RCC 7860 (cell line): ENCODE results near the gene ANKRD63.

Experiments
- DNase-seq: peaks from one replicate; pipeline ENCODE4 v3.0.0-alpha.2; 2015; ENCODE audit warnings: low spot score
- FAIRE-seq: peaks from 2 replicates; lab custom pipeline; 2012; peaks lifted over from hg19 to GRCh38; lab: Jason Lieb, UNC

ANKRD63 gene

DNA sequence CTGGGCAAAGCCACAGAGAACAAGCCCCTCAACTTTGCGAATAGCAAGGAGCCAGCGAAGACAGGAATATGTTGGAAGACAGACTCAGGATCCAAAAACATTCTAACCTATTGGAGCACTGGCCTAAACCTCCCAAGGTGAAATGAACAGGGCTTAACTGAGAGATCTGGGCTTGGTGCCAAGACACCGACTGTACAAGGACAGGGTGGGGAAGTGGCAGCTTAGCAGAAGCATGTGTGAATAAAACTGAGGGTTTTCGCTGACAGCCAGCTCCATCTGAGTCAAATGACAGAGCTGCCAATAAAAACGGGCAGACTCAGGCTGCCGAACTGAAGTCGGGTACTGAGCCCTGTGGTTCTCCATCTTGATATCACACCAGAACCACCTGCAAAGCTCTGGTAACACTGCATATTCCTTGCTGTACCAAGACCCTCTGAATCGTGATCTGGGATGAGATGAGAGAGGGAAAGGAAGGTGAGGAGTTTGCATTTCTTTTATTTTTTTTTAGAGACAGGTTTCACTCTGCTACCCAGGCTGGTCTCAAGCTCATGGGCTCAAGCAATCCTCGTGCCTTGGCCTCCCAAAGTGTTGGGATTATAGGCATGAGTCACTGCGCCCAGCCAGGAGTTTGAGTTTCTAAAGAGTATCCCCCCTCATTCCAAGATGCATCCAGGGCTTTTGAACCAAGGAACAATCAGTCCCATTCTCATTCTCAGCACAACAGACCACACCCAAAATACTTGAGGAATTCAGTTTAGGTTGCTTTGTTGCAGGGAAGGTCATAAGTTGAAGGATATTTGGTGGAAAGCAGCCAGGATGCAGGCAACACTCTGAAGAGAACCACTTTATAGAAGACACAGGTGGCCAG is 30.9 kb upstream of the ANKRD63 start:
- FAIRE-seq: no peak
- no peak for DNase-seq

DNA sequence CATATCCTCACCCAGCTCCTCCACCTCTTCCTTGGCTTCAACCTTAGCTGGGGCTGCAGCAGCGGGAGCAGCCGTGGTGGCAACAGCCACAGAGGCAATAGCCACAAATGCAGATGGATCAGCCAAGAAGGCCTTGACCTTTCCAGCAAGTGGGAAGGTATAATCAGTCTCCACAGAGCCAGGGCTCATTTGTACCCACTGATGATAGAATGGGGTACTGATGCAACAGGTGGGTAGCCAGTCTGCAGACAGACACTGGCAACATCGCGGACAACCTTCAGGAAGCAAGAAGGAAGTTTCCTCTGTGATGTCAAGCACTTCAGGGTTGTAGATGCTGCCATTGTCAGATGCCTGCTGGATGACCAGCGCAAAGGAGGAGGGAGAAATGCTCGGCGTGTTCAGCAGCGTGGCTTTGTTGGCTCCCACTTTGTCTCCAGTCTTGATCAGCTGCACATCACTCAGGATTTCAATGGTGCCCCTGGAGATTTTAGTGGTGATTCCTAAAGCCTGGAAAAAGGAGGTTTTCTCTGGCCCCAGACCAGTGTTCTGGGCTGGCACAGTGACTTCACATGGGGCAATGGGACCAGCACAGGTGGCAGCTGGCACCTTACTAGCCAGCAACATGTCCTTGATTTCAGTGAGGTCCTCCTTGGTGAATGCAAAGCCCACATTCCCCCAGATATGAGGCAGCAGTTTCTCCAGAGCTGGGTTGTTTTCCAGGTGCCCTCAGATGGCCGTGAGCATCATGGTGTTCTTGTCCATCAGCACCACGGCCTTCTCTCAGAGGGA is 29.7 kb upstream of the ANKRD63 start:
- no peak for DNase-seq
- no peak for FAIRE-seq

DNA sequence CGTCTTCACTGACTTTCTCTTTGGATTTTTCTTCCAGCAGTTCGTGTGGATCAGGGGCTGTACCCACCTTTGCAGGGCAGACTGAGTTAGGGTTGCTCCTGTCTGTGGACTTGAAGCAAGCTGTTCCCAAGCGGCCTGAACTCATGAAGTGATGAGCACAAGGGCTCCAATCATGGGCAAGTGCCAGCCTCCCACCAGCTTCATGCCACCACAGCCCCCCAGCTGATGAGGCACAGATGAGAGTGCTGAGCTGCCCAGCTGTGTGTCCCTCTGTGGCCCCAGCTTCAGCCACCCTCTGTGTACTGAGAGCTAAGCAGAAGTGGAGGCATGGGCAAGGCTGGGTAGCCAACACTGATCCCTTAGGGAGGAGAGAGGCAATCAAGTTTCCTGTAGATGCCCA is 28.1 kb upstream of the ANKRD63 start:
- no peak for FAIRE-seq
- DNase-seq: no peak

DNA sequence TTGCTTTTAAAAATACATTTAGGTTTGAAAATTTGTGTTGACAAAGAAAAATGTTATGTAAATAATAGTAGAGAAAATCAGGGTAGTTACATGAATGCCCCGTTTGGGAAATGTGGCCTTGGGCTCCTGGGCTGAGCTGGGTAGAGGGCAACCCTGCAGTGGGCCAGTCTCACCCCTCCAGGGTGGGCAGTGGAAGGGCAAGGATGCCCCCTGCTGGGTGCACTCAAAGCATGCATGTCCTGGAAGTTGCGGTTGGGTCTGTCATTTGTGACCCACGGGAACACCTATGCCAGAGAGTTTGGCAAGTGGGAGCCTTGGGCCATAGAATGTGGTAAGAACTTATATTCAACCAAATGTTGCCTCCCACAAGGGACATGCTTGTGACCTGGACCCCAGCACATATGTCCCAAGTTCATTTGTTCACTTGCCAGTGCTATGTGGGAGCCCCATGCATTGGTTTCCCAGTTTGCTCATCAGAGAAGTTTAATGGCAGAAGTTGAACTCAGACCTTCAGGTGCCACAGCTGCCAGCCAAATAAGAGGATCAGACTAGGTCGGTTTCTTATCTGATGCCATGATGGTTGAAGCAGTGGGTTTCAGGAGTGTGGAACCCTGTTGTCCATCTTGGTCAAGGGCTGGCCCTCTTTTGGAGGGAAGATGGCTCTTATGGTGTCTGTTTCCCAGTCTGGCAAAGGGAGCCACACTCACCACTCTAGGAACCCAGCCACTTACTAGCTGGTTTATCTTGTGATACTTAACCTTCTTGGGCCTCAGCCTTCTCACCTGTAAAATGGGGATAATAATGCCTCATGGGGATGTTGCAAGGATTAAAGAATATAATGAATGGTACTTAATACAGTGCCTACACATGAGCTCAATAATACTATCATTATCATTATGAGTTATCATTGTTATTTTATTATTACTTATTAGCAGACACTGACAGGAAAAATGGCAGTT is 27.4 kb upstream of the ANKRD63 start:
- FAIRE-seq: no peak
- DNase-seq: no peak

DNA sequence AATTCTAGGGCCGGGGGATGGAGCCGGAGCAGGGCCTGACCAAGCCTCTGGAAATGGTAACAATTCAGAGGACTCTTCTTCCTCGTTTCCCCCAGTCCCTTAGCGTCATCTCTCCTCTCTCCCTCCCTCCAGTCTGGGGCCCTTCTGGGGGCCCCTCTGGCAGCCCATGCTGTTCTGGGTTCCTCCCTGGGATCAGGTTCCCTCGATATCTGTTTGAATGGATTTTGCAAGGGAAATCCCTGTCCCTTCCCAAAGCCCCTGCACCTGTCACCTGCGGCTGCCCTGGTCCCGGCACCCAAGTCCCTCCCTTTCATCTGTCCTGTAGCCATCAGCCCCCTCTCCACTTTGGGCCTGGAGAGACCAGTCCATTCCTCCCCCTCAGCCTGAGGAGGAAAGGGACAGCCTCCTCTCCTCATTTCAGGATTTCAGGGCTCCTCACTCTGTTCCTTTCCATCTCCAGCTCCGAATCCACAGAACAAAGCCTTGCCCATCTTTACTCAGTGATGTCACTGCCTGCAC is 26.5 kb upstream of the ANKRD63 start:
- DNase-seq (no peak), FAIRE-seq (no peak)

DNA sequence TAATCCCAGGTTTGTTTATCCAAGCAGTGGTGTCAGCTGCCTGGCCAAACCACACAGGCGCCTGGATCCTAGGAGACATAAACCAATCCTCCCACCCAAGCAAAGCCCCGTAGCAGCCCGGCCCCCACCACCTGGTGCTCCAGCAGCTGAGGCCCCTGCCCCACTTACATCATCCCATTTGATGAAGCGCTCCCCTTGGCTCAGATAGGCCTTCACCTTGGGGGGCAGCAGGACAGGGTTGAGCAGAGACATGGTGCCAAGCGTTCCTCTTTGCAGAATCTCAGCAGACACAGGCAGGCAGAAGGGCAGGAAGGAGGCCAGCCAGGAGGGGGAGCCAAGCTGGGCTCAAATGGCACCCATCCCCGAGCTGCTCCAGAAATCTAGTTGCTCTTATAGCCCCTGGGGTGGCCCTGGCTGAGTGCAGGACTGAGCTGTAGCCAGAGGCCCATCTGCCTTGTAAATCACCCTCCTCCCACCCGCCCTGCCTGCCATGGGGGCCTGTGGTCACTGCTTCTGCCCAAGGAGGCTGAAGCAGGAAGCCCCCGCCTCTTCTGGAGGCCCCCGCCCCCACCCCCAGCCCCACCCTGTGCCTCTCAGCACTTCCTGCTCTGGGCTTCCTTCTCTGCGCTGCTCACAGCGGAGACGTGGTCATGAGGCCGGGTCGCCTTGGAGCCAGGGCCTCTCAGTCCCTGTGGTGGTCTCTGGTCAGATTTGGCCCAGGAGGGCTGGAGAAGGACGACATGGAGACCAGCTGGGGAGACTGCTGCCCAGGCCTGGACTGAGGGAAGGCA is 24.8 kb upstream of the ANKRD63 start, which contains the start of gene PLCB2:
TSS of gene PLCB2 (minus strand) at position 515 of the 791 bp plus-strand sequence. CDS start at position 252, 263 bp downstream.
- DNase-seq: no peak
- FAIRE-seq: no peak

DNA sequence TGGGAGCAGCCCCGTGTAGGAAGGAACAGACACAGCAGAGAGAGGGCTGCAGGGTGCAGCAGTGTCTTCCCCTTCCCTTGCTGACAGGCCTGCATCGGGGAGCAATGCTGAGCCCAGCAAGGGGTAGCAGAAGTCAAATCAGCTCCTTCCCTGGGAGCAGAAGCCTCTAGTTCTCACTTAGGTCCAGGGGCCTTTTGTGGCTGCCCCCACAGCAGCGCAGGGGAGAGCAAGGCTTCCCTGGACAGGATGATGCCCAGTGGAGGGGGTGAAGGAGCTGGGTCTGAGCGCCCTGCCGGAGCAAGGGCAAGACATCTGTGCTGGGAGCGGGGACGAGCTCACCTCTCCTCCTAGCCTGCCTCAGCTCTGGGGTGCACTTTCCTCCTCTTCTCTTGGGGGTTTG is 24.0 kb upstream of the ANKRD63 start:
- DNase-seq (no peak), FAIRE-seq (no peak)

DNA sequence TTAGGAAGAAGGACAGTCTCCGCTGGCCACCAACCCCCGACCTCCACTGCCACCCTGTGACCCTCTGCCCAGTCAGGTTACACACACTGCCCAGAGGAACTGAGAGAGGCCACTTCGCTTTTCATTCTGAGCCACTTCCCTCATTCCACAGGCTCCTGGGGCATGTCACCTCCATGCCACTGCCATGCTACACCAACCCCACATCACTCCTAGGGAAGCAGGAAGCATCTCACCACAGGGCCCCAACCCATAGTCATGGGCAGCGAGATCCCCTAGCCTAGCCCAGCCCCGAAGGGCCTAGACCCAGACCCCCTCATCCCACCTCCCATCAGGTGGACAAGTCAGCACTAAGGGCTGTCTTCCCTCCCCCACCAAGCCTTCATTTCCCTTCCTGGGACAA is 23.5 kb upstream of the ANKRD63 start:
- DNase-seq: no peak
- no peak for FAIRE-seq

DNA sequence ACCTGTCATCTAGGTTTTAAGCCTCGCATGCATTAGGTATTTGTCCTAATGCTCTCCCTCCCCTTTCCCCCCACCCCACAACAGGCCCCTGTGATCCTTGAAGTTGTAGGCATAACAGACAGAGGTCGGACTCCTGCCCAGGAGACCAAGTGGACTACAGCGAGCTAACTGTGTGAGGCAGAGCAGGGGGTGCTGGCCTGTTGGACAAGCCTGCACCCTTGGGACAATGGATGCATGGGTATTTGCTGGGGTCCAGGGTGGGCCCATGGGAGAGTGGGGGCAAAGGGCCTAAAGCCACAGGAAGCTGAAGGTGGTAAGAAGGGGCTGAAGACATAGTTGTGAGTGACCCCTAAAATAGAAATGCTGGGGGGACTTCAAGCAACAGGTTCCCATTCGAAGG is 22.4 kb upstream of the ANKRD63 start:
- no peak for DNase-seq
- FAIRE-seq: no peak

DNA sequence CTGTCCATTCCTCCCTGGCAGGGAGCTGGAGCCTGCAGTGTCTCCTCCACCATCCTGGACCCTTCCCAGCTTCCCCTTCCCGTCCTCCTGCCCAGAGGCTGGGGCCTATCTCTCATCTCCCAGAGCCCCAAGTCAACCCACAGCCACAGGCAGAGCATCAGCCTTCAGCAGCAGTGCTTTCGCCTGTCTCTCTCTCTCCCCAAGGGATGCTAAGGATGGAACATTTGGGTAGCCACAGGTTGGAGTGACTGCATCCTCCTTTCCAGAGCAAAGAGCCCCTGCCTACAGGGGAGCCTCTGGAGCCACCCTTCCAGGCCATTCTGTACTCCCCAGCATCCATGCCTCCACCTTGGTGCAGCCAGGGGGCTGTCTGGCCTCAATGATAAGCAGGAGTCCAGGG is 20.7 kb upstream of the ANKRD63 start:
- DNase-seq (no peak), FAIRE-seq (no peak)

DNA sequence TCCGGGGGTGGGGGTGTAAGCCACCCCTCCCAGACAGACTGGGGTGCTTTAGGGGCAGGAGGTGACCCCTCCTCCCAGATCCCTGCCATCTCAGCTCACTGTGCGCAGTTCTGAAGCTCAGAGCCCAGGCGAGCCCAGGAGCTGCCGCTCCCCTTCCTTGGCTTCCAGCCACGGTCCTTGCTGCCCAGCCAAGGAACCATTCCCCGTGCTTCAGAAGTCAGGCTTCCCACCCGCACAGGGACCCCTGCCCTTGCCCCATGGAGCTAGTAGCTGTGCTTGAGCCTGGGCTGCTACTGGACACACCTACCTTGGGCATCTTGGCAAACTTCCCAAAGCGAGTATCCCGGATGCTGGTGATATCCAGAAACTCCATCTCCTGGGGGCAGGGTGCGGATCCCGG is 20.1 kb upstream of the ANKRD63 start:
- DNase-seq (no peak), FAIRE-seq (no peak)

DNA sequence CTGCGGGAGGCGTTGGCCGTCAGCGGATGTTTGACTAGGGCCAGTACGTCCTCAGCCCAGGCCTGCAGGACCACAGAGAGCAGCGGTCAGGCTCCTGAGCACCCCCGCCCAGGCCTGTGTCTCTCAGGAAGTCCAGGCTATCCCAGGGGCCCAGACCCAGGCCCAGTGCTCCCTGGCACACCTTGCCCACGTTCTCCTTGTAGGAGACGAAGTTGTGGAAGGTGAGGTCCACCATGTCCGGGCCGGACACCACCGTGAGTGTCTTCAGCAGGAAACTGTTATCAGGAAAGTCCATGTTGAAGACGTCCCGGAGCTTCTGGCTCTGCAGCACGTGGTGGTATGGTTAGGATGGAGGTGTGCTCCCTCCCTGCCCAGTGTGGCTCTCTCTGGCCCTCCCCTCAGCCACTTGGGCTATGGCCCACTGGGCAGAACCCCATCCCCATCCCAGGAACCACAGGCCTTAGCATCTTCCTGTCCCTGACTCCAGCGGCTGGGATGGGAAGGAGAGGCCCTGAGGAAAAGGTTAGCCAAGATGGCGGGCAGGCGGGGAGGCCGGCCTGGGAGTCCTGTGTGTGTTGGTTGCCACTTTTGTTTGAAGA is 19.5 kb upstream of the ANKRD63 start:
- FAIRE-seq (no peak), DNase-seq (no peak)

DNA sequence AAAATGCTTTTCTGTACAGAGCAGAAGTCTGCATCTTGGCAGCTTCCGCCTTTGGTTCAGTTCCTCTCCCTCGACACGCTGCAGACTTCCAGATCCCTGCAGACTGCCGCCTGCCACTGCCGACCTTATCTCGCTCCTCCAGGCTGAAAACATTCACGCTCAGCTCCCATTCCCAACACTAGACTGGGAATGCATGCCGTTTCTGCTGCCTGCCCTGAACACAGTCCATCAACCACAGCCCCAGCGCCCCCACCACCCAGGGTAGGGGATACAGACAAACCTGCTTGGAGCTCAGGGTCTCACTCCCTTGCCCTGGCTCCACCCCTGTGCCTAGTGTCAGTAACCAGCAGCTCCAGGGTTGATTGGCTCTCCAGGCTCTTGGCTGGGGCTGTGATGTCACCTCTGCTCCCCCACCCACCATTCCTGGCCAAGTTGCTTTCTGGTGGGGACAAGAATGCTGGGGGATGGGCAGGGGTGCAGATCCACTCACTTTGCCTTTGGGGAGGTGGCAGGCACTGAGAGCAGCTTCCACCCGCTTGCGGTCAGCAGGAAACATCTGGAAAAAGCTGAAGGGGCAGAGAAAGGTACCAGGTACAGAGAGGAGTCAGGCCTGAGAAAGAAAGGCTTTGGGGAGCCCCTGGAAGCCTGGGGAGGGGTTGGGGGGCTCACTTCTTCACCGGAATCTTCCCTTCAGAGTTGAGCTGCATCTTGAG is 18.8 kb upstream of the ANKRD63 start:
- DNase-seq (no peak), FAIRE-seq (no peak)

DNA sequence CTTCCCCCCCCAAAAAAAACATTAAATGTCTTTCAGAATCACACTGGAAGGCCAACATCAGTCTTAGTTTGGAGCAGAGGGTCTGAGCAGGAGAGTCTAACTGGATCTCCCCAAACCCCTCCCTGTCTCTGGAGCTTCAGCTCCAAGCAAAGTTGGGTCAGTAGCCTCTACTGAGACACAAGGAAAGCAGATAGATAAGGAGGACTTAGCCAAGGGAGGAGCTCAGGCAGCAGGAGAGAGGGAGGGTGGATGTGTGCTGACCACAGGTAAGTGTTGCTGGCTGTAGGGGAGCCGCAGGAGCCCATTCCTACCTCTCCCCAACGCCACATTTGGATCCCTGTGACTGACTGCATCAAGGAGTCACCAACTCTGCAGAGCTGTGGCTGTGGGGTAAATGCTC is 17.9 kb upstream of the ANKRD63 start:
- no peak for DNase-seq
- FAIRE-seq: no peak

DNA sequence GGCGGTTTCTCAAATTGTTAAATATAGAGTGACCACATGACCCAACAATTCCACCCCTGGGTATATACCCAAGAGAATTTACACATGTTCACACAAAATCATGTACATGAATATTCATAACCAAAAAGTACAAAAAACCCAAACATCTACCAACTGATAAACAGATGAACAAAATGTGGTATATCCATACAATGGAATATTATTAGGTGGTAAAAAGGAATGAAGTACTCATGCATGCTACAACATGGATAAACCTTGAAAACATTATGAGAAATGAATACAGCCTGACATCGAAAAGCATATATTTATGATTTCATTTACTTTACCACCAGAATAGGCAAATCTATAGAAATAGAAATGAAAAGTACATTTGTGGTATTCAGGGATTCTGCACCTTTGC is 17.5 kb upstream of the ANKRD63 start:
- DNase-seq (no peak), FAIRE-seq (no peak)

DNA sequence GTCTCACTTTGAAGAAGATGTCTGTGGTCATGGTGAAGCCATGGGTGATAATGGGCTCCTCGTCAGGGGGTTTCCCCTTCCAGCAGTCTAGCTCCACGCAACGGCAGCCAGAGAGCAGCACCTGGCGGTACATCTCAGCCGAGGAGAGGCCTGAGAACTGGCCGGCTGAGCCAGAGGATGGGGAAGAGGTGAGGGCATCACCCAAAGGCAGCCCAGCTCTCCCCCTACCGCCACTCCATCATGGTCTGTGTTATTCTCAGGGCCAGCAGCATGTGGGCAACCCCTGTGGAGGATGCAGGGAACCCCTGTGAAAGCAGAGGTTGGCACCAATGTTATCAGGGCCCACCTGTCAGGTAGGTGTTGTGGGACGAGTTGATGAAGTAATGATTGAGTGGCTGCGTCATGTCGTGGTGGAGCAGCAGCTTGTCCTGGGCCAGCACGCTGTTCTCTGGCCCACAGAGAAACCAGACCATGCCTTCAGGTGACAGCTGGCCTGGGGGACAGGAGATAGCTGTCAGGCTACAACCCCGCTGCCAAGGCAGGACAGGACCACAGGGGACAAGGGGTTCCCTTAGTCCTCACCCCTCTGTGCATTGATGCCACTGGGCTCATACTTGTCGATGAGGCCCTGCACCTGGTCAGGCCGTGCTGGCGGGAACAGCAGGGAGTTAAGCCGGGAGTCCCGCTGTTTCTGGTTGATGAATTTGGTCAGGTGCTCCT is 15.5 kb upstream of the ANKRD63 start:
- no peak for DNase-seq
- FAIRE-seq: no peak

DNA sequence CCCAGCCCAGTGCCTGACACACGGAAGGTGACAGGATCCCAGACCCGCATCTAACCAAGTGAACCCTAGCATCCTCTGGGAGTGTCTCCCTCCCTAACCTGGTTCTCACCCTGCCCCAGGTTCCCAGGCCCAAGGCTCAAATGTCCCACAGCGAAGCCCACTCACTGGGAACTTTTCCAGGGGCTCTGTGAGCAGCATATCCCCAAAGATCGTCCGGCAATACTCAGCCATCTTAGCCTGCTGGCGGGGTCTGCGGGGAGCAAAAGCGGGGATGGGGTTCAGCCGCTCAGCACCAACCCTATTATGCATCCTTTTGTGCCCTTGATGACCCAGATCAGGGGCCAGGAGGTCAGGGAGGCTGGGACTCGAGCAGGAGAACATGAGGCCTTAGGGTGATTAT is 14.5 kb upstream of the ANKRD63 start:
- DNase-seq (no peak), FAIRE-seq (no peak)

DNA sequence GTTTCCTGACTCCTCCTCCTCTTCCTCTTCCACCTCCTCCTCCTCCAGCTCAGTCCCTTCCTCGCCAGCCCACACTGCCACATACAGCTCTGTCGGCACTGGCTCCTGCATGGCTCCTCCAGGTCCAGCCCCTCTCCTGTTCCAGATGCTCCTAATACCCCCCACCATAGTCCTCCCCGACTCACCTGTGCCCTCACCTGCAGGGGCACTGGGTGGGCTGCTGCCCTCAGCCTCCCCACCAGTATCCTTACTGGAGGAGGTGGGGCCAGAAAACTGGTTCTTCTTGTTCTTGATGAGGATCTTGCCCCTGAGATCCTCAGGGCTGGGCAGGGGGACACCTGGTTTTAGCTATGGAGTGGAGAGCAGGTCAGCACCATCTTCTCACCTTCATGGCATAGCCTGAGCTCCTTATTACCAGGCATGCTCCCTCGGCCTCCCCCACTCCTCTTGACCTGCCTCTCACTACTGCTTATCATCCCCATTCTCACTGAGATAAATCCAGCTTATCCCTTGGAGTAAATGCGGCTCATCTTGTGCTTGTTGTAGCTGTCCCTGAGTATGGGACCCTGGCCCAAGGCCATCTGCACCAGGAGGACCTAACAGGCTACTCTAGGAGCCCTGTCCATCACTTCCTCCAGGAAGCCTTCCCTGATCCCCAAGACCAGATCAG is 13.8 kb upstream of the ANKRD63 start:
- no peak for FAIRE-seq
- no peak for DNase-seq
